HG03135 (cell line): Measurements from ENCODE around the gene DDX39A.
A peak's percentile ranks its signal among the peaks of the same experiment; 100 is the strongest.

ENCODE experiments used
- ATAC-seq: cut with Tn5 transposase; IDR thresholded peaks from one replicate; pipeline ENCODE4 v1.9.1; 2021; ENCODE audit warnings: mild to moderate bottlenecking, moderate library complexity; ENCODE audit not compliant: unreplicated experiment

Gene DDX39A

GRCh38 chr19:14434543-14435319 lies 15.6 kb upstream of the DDX39A start:
- ATAC-seq: no peak

GRCh38 chr19:14433554-14434501 lies 14.7 kb upstream of the DDX39A start:
- ATAC-seq: no peak

- ATAC-seq: no peak
These were observed 13.8 kb upstream of the DDX39A start, which contains the start of gene PKN1 for GRCh38 chr19:14432791-14433553. Gene PKN1 (plus strand): TSS chr19:14433306. CDS start chr19:14433522, 216 bp downstream.

GRCh38 chr19:14430712-14431111 lies 11.6 kb upstream of the DDX39A start:
- ATAC-seq: no peak

GRCh38 chr19:14428882-14429416 lies 9.8 kb upstream of the DDX39A start:
- no peak for ATAC-seq

- no peak for ATAC-seq
These were observed 8.3 kb upstream of the DDX39A start for GRCh38 chr19:14427461-14427860.

GRCh38 chr19:14425696-14426138 lies 6.6 kb upstream of the DDX39A start:
- no peak for ATAC-seq

- ATAC-seq: peak; percentile 47
These were observed 360 bp downstream of the DDX39A start for GRCh38 chr19:14418856-14419105.

- ATAC-seq: no peak
These were observed 2.3 kb downstream of the DDX39A start for GRCh38 chr19:14416817-14417231.

GRCh38 chr19:14414926-14415690 lies 4.0 kb downstream of the DDX39A start:
- no peak for ATAC-seq

GRCh38 chr19:14413693-14414181 lies 5.4 kb downstream of the DDX39A start:
- ATAC-seq: no peak

GRCh38 chr19:14412996-14413692 lies 6.0 kb downstream of the DDX39A start:
- ATAC-seq: no peak

GRCh38 chr19:14412324-14412995 lies 6.7 kb downstream of the DDX39A start:
- no peak for ATAC-seq

GRCh38 chr19:14411938-14412245 lies 7.2 kb downstream of the DDX39A start:
- no peak for ATAC-seq

- no peak for ATAC-seq
These were observed 7.8 kb downstream of the DDX39A start for GRCh38 chr19:14411161-14411937.

GRCh38 chr19:14410091-14411051 lies 8.8 kb downstream of the DDX39A start:
- no peak for ATAC-seq
